Uterus (tissue), 4 donors: ENCODE data around the gene MYCL. TPM values are rescaled to one million over a fixed set of nuclear protein-coding genes. Genes with fewer than 3 reads are reported as not detected.
"Not testable (repeated sequence)": the region's sequence is repeated elsewhere in the genome, so short reads cannot be mapped to it uniquely, and the experiment has no call there.

ENCODE experiments used
- DNase-seq, 2 donors: peaks; one replicate each; pipeline ENCODE4 v3.0.0-alpha.2; 2019 to 2020
- H3K27ac ChIP-seq, 2 donors: fragments of 200-600 bp; sonication (generic); 1 replicate in 1 of 2; 2 replicates in 1 of 2; pipeline ENCODE4 v1.5.1; 2016 to 2018
- H3K27me3 ChIP-seq, 2 donors: fragments of 200-600 bp; sonication (generic); one replicate each; pipeline ENCODE4 v1.5.1; 2018 to 2019; ENCODE audit warnings: control low read depth in 1 of 2
- H3K36me3 ChIP-seq, 2 donors: fragments of 200-600 bp; sonication (generic); one replicate each; pipeline ENCODE4 v1.5.1; 2019; ENCODE audit warnings: control low read depth in 1 of 2
- H3K4me1 ChIP-seq, 2 donors: fragments of 200-600 bp; sonication (generic); one replicate each; pipeline ENCODE4 v1.5.1; 2018 to 2019; ENCODE audit warnings: control low read depth in 1 of 2
- H3K4me3 ChIP-seq, 2 donors: fragments of 200-600 bp; sonication (generic); 1 replicate in 1 of 2; 2 replicates in 1 of 2; pipeline ENCODE4 v1.5.1; 2018 to 2019; ENCODE audit warnings: mild to moderate bottlenecking in 1 of 2
- H3K9me3 ChIP-seq, 2 donors: fragments of 200-600 bp; sonication (generic); one replicate each; pipeline ENCODE4 v1.5.1; 2019; ENCODE audit warnings: control low read depth in 1 of 2
- POLR2A ChIP-seq, 2 donors: fragments of 450-650 bp; IDR thresholded peaks; one replicate each; pipeline ENCODE4 v1.6.1; 2016; ENCODE audit warnings: antibody characterized with exemption in 2 of 2, mild to moderate bottlenecking in 1 of 2, moderate library complexity in 1 of 2
- intact Hi-C: fragments of 100-400 bp; cut with DNase I; formaldehyde crosslinking; loops from one replicate; pipeline ENCODE4 v1.15.1; 2023; ENCODE audit warnings: low total_unique reads
- total RNA-seq, 4 donors: library from RNA; depleted of rRNA in 3 of 4; stranded (reverse); fragments of >200 nt in 3 of 4; gene quantifications; one replicate each; pipeline versions ENCODE4 v1.1.0 to v1.2.4, GENCODE V29; 2014 to 2023
- TF ChIP-seq, protein P1 (sequence below), 4 experiments: fragments of 200-600 bp in 2 of 4; fragments of 450-650 bp in 2 of 4; sonication (generic) in 2 of 4; IDR thresholded peaks; one replicate each; pipeline ENCODE4 v1.5.1; 2016 to 2019; ENCODE audit warnings: antibody characterized with exemption in 4 of 4, mild to moderate bottlenecking in 2 of 4, moderate library complexity in 1 of 4
- donor health status: DM: yes; HTN: yes; CAD: no.

Gene MYCL
- total RNA-seq, 4 donors from 2014 or later, result 0.40 to 3.6 TPM; not detected in 2

DNA sequence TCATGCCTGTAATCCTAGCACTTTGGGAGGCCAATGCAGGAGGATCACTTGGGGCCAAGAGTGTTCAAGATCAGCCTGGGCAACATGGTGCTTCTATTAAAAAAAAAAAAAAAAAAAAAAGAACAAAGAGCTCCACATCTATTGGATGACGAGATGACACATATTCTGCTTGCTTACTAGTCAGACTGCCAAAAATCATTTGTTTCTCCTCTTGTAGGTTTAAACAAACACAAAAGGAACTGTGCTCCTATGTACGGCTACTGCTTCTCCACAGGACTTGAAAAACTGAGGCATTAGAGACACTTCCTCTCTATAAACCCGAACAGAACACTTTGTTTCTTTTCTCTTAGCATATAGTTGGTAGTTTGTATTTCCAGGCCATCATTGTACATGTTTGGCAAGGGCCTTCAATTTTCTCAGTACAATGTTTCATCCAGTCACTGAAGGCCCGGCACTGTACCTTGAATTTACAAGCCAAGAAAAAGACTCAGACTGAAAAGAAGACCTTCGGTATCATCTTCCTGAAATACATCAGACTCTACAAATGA, 24.4 kb downstream of the MYCL start:
- intact Hi-C loops, result no loop called here
- no peak for TF ChIP-seq POLR2A (IDR thresholded peaks at IDR 0.05)
- TF ChIP-seq, protein P1, sequence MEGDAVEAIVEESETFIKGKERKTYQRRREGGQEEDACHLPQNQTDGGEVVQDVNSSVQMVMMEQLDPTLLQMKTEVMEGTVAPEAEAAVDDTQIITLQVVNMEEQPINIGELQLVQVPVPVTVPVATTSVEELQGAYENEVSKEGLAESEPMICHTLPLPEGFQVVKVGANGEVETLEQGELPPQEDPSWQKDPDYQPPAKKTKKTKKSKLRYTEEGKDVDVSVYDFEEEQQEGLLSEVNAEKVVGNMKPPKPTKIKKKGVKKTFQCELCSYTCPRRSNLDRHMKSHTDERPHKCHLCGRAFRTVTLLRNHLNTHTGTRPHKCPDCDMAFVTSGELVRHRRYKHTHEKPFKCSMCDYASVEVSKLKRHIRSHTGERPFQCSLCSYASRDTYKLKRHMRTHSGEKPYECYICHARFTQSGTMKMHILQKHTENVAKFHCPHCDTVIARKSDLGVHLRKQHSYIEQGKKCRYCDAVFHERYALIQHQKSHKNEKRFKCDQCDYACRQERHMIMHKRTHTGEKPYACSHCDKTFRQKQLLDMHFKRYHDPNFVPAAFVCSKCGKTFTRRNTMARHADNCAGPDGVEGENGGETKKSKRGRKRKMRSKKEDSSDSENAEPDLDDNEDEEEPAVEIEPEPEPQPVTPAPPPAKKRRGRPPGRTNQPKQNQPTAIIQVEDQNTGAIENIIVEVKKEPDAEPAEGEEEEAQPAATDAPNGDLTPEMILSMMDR (IDR thresholded peaks at IDR 0.05), result no peak
- DNase-seq, result no peak

DNA sequence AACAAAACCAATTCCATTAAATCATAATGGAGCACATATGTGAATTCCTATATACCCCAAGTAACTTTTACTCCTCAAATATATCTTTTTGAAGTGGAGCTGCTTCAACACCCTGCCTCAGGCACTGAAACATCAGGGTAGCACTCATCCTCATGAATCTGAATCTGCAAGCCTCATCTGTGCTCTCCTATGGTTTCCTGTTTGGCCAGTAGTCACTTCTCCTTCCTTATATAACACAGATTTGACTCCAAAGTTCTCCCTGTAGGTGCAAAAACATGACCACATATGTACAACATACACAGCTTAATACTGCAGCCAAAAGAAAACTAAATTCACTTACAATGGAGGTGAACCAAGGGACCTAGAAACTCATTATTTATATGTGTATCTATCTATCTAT, 25.6 kb downstream of the MYCL start:
- no peak for TF ChIP-seq POLR2A (IDR thresholded peaks at IDR 0.05)
- TF ChIP-seq, protein P1 (IDR thresholded peaks at IDR 0.05), result no peak
- no peak overlapping the region for H3K27ac ChIP-seq
- H3K4me3 ChIP-seq, result no peak overlapping the region
- H3K36me3 ChIP-seq, result no peaks in the 10 kb centered on the region
- no peak for DNase-seq
- no peaks in the 10 kb centered on the region for H3K4me1 ChIP-seq
- no peaks in the 10 kb centered on the region for H3K9me3 ChIP-seq
- intact Hi-C loops, result no loop called here
- no peaks in the 10 kb centered on the region for H3K27me3 ChIP-seq

More for the DNA sequence above, 24.4 kb downstream of the MYCL start:
- no peak overlapping the region for H3K27ac ChIP-seq
- no peak overlapping the region for H3K4me3 ChIP-seq
- no peaks in the 10 kb centered on the region for H3K9me3 ChIP-seq
- H3K4me1 ChIP-seq, result no peaks in the 10 kb centered on the region
- H3K27me3 ChIP-seq, result no peaks in the 10 kb centered on the region
- no peaks in the 10 kb centered on the region for H3K36me3 ChIP-seq

- Histone ChIP-seq H3K4me1 (no peaks in the 10 kb centered on the region), H3K4me3 (no peak overlapping the region), H3K27me3 (no peaks in the 10 kb centered on the region), H3K36me3 (no peaks in the 10 kb centered on the region), H3K9me3 (no peaks in the 10 kb centered on the region), H3K27ac (no peak overlapping the region)
- no peak for DNase-seq
- TF ChIP-seq, protein P1 (IDR thresholded peaks at IDR 0.05), result no peak
- TF ChIP-seq POLR2A (IDR thresholded peaks at IDR 0.05), result no peak
- intact Hi-C loops, result no loop called here
Observed at GRCh38 chr1:39872698-39873097, 29.0 kb downstream of the MYCL start.

DNA sequence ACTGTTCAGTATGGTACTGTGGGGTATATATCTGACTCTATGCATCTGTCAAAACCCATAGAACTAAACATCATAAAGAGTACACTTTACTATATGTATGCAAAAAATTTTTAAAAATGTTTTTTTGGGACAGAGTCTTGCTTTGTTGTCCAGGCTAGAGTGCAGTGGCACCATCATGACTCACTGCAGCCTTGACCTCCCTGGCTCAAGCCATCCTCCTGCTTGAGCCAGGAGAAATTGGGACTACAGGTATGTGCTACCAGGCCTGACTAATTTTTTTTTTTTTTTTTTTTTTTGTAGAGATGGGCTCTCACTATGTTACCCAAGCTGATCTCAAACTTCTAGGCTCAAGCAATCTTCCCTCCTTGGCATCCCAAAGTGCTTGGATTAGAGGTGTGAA, 29.9 kb downstream of the MYCL start:
- Histone ChIP-seq H3K4me3 (no peak overlapping the region), H3K27me3 (no peaks in the 10 kb centered on the region), H3K4me1 (no peaks in the 10 kb centered on the region), H3K36me3 (no peaks in the 10 kb centered on the region), H3K27ac (no peak overlapping the region), H3K9me3 (no peaks in the 10 kb centered on the region)
- intact Hi-C loops, result no loop called here
- no peak for DNase-seq
- TF ChIP-seq, protein P1 (IDR thresholded peaks at IDR 0.05), result no peak
- TF ChIP-seq POLR2A (IDR thresholded peaks at IDR 0.05), result no peak

- H3K9me3 ChIP-seq, intact Hi-C loops, H3K27me3 ChIP-seq, H3K27ac ChIP-seq, DNase-seq, H3K4me1 ChIP-seq, H3K36me3 ChIP-seq, H3K4me3 ChIP-seq: not testable (repeated sequence)
Observed at GRCh38 chr1:39871043-39871442, 30.7 kb downstream of the MYCL start.

DNA sequence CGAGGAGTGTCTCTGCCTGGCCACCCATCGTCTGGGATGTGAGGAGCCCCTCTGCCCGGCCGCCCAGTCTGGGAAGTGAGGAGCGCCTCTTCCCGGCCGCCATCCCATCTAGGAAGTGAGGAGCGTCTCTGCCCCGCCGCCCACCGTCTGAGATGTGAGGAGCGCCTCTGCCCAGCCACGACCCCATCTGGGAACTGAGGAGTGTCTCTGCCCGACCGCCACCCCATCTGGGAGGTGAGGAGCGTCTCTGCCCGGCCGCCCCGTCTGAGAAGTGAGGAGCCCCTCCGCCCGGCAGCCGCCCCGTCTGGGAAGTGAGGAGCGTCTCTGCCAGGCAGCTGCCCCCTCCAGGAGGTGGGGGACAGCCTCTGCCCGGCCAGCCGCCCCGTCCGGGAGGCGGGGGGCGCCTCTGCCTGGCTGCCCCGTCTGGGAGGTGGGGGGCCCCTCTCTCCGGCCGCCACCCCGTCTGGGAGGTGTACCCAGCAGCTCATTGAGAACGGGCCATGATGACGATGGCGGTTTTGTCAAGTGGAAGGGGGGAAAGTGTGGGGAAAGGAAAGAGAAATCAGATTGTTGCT, 32.1 kb downstream of the MYCL start:
- H3K4me1 ChIP-seq, H3K4me3 ChIP-seq, H3K27me3 ChIP-seq, DNase-seq, intact Hi-C loops, H3K9me3 ChIP-seq, H3K36me3 ChIP-seq, H3K27ac ChIP-seq: not testable (repeated sequence)
